SK-N-SH (cell line): ENCODE data around the gene SATB1. TPM values are rescaled to one million over a fixed set of nuclear protein-coding genes. Genes with fewer than 3 reads are reported as not detected.
A peak's percentile ranks its signal among the peaks of the same experiment; 100 is the strongest.

Experiments
- CTCF ChIA-PET: fragments of 300-600, 350-600 bp; formaldehyde crosslinking; extraction: SDS; loops from one replicate; lab custom pipeline; 2021; lab: Yijun Ruan, JAX
- POLR2A ChIA-PET: fragments of 350-600 bp; sonication (Branson Sonifier 250); formaldehyde crosslinking; extraction: SDS; loops from one replicate; lab custom pipeline; 2020; ENCODE audit warnings: antibody characterized with exemption, inconsistent platforms; lab: Yijun Ruan, JAX
- DNase-seq: peaks from one replicate; pipeline ENCODE4 v3.0.0; 2012
- H2AFZ ChIP-seq: fragments of 200-600 bp; sonication (generic); 2 replicates; pipeline ENCODE4 v1.8.1; 2016; ENCODE audit warnings: antibody characterized with exemption, mild to moderate bottlenecking, low read depth
- H3F3A ChIP-seq: fragments of 200-600 bp; sonication (generic); replicated peaks from 2 replicates; pipeline ENCODE3; 2016; ENCODE audit warnings: antibody characterized with exemption, mild to moderate bottlenecking; ENCODE audit not compliant: insufficient read depth
- H3K27ac ChIP-seq, 2 experiments: fragments of 200-500 bp in 1 of 2; fragments of 200-600 bp in 1 of 2; sonication (Bioruptor generic) in 1 of 2; sonication (generic), shearing (Covaris generic) in 1 of 2; 2 replicates each; pipeline versions ENCODE4 v1.5.1 to v1.6.1; 2014 to 2016; ENCODE audit warnings: low read depth in 2 of 2, inconsistent platforms in 1 of 2, low read length in 1 of 2, mild to moderate bottlenecking in 1 of 2, mixed read lengths in 1 of 2
- H3K27me3 ChIP-seq: fragments of 200-600 bp; sonication (generic), shearing (Covaris generic); 2 replicates; pipeline ENCODE4 v1.6.1; 2016; ENCODE audit warnings: mixed run types; ENCODE audit not compliant: insufficient read depth
- H3K36me3 ChIP-seq, 2 experiments: fragments of 200-500 bp in 1 of 2; fragments of 200-600 bp in 1 of 2; sonication (Bioruptor generic) in 1 of 2; sonication (generic) in 1 of 2; replicated peaks in 1 of 2; 2 replicates each; pipeline versions ENCODE3 to v1.5.1; 2014 to 2016; ENCODE audit warnings: low read length in 1 of 2, mild to moderate bottlenecking in 1 of 2; ENCODE audit not compliant: insufficient read depth in 2 of 2, control insufficient read depth in 1 of 2
- H3K4me1 ChIP-seq, 2 experiments: fragments of 200-500 bp in 1 of 2; fragments of 200-600 bp in 1 of 2; sonication (Bioruptor generic) in 1 of 2; sonication (generic), shearing (Covaris generic) in 1 of 2; 2 replicates each; pipeline versions ENCODE4 v1.5.1 to v1.6.1; 2014 to 2016; ENCODE audit warnings: low read depth in 1 of 2, low read length in 1 of 2, mixed run types in 1 of 2; ENCODE audit not compliant: insufficient read depth in 2 of 2, control insufficient read depth in 1 of 2
- H3K4me2 ChIP-seq: fragments of 200-600 bp; sonication (generic), shearing (Covaris generic); 2 replicates; pipeline ENCODE4 v1.6.1; 2017; ENCODE audit warnings: mixed run types
- H3K4me3 ChIP-seq, 2 experiments: fragments of 200-500 bp in 1 of 2; fragments of 200-600 bp in 1 of 2; sonication (Bioruptor generic) in 1 of 2; sonication (generic), shearing (Covaris generic) in 1 of 2; 2 replicates each; pipeline versions ENCODE4 v1.5.1 to v1.8.1; 2014 to 2016; ENCODE audit warnings: low read depth in 2 of 2, inconsistent platforms in 1 of 2, low read length in 1 of 2, mild to moderate bottlenecking in 1 of 2, mixed read lengths in 1 of 2, moderate library complexity in 1 of 2
- H3K79me2 ChIP-seq: fragments of 200-600 bp; sonication (generic); 2 replicates; pipeline ENCODE4 v1.8.1; 2017; ENCODE audit warnings: mild to moderate bottlenecking; ENCODE audit not compliant: insufficient read depth
- H3K9ac ChIP-seq: fragments of 200-600 bp; sonication (generic); 2 replicates; pipeline ENCODE4 v1.6.1; 2017; ENCODE audit warnings: mixed run types
- H3K9me2 ChIP-seq: fragments of 200-600 bp; sonication (generic); 2 replicates; pipeline ENCODE4 v1.6.1; 2017; ENCODE audit warnings: mixed run types
- H3K9me3 ChIP-seq: fragments of 200-600 bp; sonication (generic); 2 replicates; pipeline ENCODE4 v1.6.1; 2017; ENCODE audit warnings: mixed run types, mild to moderate bottlenecking, moderate library complexity
- H4K20me1 ChIP-seq: fragments of 200-600 bp; sonication (generic); 2 replicates; pipeline ENCODE4 v1.6.1; 2017; ENCODE audit warnings: mild to moderate bottlenecking, mixed run types; ENCODE audit not compliant: insufficient read depth
- CTCF ChIP-seq: fragments of 200-600 bp; sonication (generic); IDR thresholded peaks from 2 replicates; pipeline ENCODE4 v1.6.1; 2017; ENCODE audit warnings: antibody characterized with exemption, mild to moderate bottlenecking, moderate library complexity
- ELF1 ChIP-seq: IDR thresholded peaks from 2 replicates; pipeline ENCODE4 v1.4.0; 2012
- EP300 ChIP-seq, 2 experiments: IDR thresholded peaks; 2 replicates each; pipeline versions ENCODE4 v1.4.0 to v1.6.1; 2012; ENCODE audit warnings: borderline replicate concordance in 1 of 2, low read depth in 1 of 2, low read length in 1 of 2
- EZH2phosphoT487 ChIP-seq: fragments of 200-600 bp; sonication (generic); IDR thresholded peaks from 2 replicates; pipeline ENCODE4 v1.6.1; 2017; ENCODE audit warnings: low read depth, mixed run types, mild to moderate bottlenecking, antibody characterized with exemption, moderate library complexity, borderline replicate concordance
- FOSL2 ChIP-seq: IDR thresholded peaks from 2 replicates; pipeline ENCODE4 v1.4.0; 2012; ENCODE audit warnings: low read depth, mild to moderate bottlenecking, moderate library complexity, borderline replicate concordance
- FOXJ3 ChIP-seq: sonication (generic); formaldehyde crosslinking; IDR thresholded peaks from 2 replicates; pipeline ENCODE4 v1.5.1; 2020; ENCODE audit warnings: mild to moderate bottlenecking, missing genetic modification reagents
- FOXM1 ChIP-seq: IDR thresholded peaks from 2 replicates; pipeline ENCODE4 v1.4.0; 2012; ENCODE audit warnings: low read depth, mild to moderate bottlenecking
- GABPA ChIP-seq: IDR thresholded peaks from 2 replicates; pipeline ENCODE4 v1.4.0; 2012; ENCODE audit warnings: low read depth, mild to moderate bottlenecking
- NRF1 ChIP-seq: IDR thresholded peaks from 2 replicates; pipeline ENCODE4 v1.6.1; 2012; ENCODE audit warnings: low read depth, mild to moderate bottlenecking, low read length
- PBX3 ChIP-seq: IDR thresholded peaks from 2 replicates; pipeline ENCODE4; 2012
- RAD21 ChIP-seq: IDR thresholded peaks from 2 replicates; pipeline ENCODE4 v1.6.1; 2012; ENCODE audit warnings: mild to moderate bottlenecking, low read length
- RCOR1 ChIP-seq: fragments of 150-350 bp; IDR thresholded peaks from 2 replicates; pipeline ENCODE4 v1.6.1; 2017; ENCODE audit warnings: antibody characterized with exemption, low read length
- RFX5 ChIP-seq: IDR thresholded peaks from 2 replicates; pipeline ENCODE4 v1.6.1; 2012; ENCODE audit warnings: mild to moderate bottlenecking, improper control_type of control experiment, low read length
- RXRA ChIP-seq: IDR thresholded peaks from 2 replicates; pipeline ENCODE4 v1.4.0; 2012; ENCODE audit warnings: low read depth, mild to moderate bottlenecking, borderline replicate concordance
- SIN3A ChIP-seq: IDR thresholded peaks from 2 replicates; pipeline ENCODE4 v1.6.1; 2012; ENCODE audit warnings: low read depth, mild to moderate bottlenecking, low read length, moderate library complexity, borderline replicate concordance
- SMC3 ChIP-seq: IDR thresholded peaks from 2 replicates; pipeline ENCODE4 v1.6.1; 2012; ENCODE audit warnings: low read depth, low read length, improper control_type of control experiment
- TCF12 ChIP-seq: IDR thresholded peaks from 2 replicates; pipeline ENCODE4 v1.4.0; 2012
- USF1 ChIP-seq: IDR thresholded peaks from 2 replicates; pipeline ENCODE4 v1.4.0; 2012; ENCODE audit warnings: low read depth, borderline replicate concordance
- ZBTB33 ChIP-seq: IDR thresholded peaks from 2 replicates; pipeline ENCODE4 v1.4.0; 2012; ENCODE audit warnings: low read depth, borderline replicate concordance
- WGBS: methylation state at CpG from one replicate; pipeline ENCODE4 v1.1.6; 2017; ENCODE audit warnings: low lambda C conversion rate; 5-methylcytosine and 5-hydroxymethylcytosine counted together
- polyA plus RNA-seq, 3 experiments: library from polyadenylated mRNA; depleted of rRNA; stranded (reverse); fragments of >200 nt; gene quantifications; 2 replicates each; pipeline ENCODE4 v1.2.3, GENCODE V29; 2012

SATB1 gene
- polyA plus RNA-seq, 1 of the 3 experiments (the other 2 are of a cell fraction) = 8.5 TPM

- DNase-seq = no peak
- H3K79me2 ChIP-seq = no peaks in the 10 kb centered on the region; the same call in 1 of the 2 replicates
- H3K9me2 ChIP-seq = no peaks in the 10 kb centered on the region
- peak overlapping the region; percentile 98 for H3K4me2 ChIP-seq
- peaks cover 5 to 8% of the 10 kb centered on the region in 2 experiments for H3K36me3 ChIP-seq
- no peaks in the 10 kb centered on the region for H3K27me3 ChIP-seq
- peaks cover 0 to 5% of the 10 kb centered on the region in 2 experiments; a peak in 2 of 4 replicates for H3K4me1 ChIP-seq
- ChIA-PET POLR2A (interaction anchor here (0.6 to 0.8 kb wide), 2 partner anchors 51 to 799 kb away, joined by 3 to 4 read pairs; no protein-coding TSS in a partner anchor), CTCF (interaction anchor here (1.0 to 1.8 kb wide), 3 partner anchors 34 to 582 kb away, joined by 3 to 6 read pairs (median 3); no protein-coding TSS in a partner anchor)
- peaks cover 9% of the 10 kb centered on the region for H3F3A ChIP-seq
- H2AFZ ChIP-seq = peak overlapping the region; percentile 98
- peak overlapping the region in 1 of 2 experiments; percentile 89; a peak in 3 of 4 replicates for H3K27ac ChIP-seq
- no peak overlapping the region for H3K9ac ChIP-seq
- peak overlapping the region; percentile 72 to 90 for H3K4me3 ChIP-seq
- H4K20me1 ChIP-seq = no peaks in the 10 kb centered on the region
- WGBS = 18% methylated on average over 5 of the region's 5 CpGs
- no peak for TF ChIP-seq RAD21
- TF ChIP-seq SIN3A = no peak
- no peak for TF ChIP-seq EP300 (IDR thresholded peaks at IDR 0.05; ENCODE audit: borderline replicate concordance in 1 of 2, low read depth in 1 of 2, low read length in 1 of 2)
- TF ChIP-seq ZBTB33 = no peak
- TF ChIP-seq RXRA = no peak
- no peak for TF ChIP-seq FOSL2
- TF ChIP-seq USF1 = no peak
- TF ChIP-seq SMC3 = no peak
- TF ChIP-seq FOXM1 = no peak
- TF ChIP-seq RCOR1 = no peak
- no peak for TF ChIP-seq NRF1
- TF ChIP-seq TCF12 = no peak
- H3K9me3 ChIP-seq = no peaks in the 10 kb centered on the region
These were observed 2.2 kb downstream of the SATB1 start for GRCh38 chr3:18422972-18423371.

- Histone ChIP-seq H2AFZ (no peak overlapping the region), H3K4me1 (peaks cover 0 to 3% of the 10 kb centered on the region in 2 experiments; a peak in 2 of 4 replicates), H3K36me3 (peaks cover 12 to 17% of the 10 kb centered on the region in 2 experiments), H3F3A (peaks cover 3% of the 10 kb centered on the region), H3K79me2 (no peaks in the 10 kb centered on the region; the same call in 1 of the 2 replicates), H3K27me3 (no peaks in the 10 kb centered on the region), H3K4me3 (no peak overlapping the region), H4K20me1 (no peaks in the 10 kb centered on the region), H3K27ac (no peak overlapping the region), H3K9ac (no peak overlapping the region), H3K4me2 (no peak overlapping the region), H3K9me3 (no peaks in the 10 kb centered on the region), H3K9me2 (no peaks in the 10 kb centered on the region)
- DNase-seq = no peak
- WGBS = 85% methylated on average over 9 of the region's 9 CpGs
- CTCF ChIA-PET = interaction anchor here (0.9 to 1.6 kb wide), 2 partner anchors 11 to 15 kb away, joined by 4 to 5 read pairs; no protein-coding TSS in a partner anchor
- POLR2A ChIA-PET = no interaction called here
- no peak for TF ChIP-seq PBX3
- TF ChIP-seq FOXJ3 (CRISPR knock-in tag) = no peak
- TF ChIP-seq FOXM1 = no peak
- no peak for TF ChIP-seq FOSL2
- no peak for TF ChIP-seq ELF1
- TF ChIP-seq EZH2phosphoT487 = no peak
- no peak for TF ChIP-seq GABPA
- no peak for TF ChIP-seq CTCF
- TF ChIP-seq ZBTB33 = no peak
- no peak for TF ChIP-seq NRF1
- TF ChIP-seq RFX5 = no peak
These were observed 4.6 kb downstream of the SATB1 start for GRCh38 chr3:18420555-18420954.
